IMR-90 (cell line): ENCODE data around the gene MAP3K9. TPM values are rescaled to one million over a fixed set of nuclear protein-coding genes. Genes with fewer than 3 reads are reported as not detected.
A peak's percentile ranks its signal among the peaks of the same experiment; 100 is the strongest.

Experiments
- ATAC-seq: fragments of 200-7000 bp; cut with Tn5 transposase; 2 replicates; pipeline ENCODE4 v1.9.1; 2020; ENCODE audit warnings: low read depth, mild to moderate bottlenecking, moderate library complexity
- BruUV-seq: library from RNA; stranded (reverse); fragments of 400-500 nt; replicated peaks from 2 replicates; lab custom pipeline; 2021; lab: Mats Ljungman, UMichigan
- CTCF ChIA-PET: fragments of 300-600 bp; formaldehyde crosslinking; extraction: SDS; loops from one replicate; lab custom pipeline; 2021; ENCODE audit warnings: antibody characterized with exemption; lab: Yijun Ruan, JAX
- POLR2A ChIA-PET: fragments of 300-600 bp; sonication (Branson Sonifier 250); formaldehyde crosslinking; loops from one replicate; lab custom pipeline; 2022; ENCODE audit warnings: antibody characterized with exemption; ENCODE audit not compliant: unreplicated experiment; lab: Charles Lee
- DNase-seq: peaks from one replicate; pipeline ENCODE4 v3.0.0; 2013
- H2AFZ ChIP-seq: replicated peaks from 2 replicates; pipeline ENCODE3; 2013; ENCODE audit warnings: low read length, mild to moderate bottlenecking; ENCODE audit not compliant: poor library complexity
- H2AK5ac ChIP-seq: 2 replicates; pipeline ENCODE4 v1.6.1; 2013; ENCODE audit warnings: low read depth, low read length, inconsistent platforms
- H2AK9ac ChIP-seq: replicated peaks from 2 replicates; pipeline ENCODE3; 2013; ENCODE audit warnings: mild to moderate bottlenecking, low read depth, low read length, moderate library complexity; ENCODE audit not compliant: poor library complexity
- H2BK120ac ChIP-seq: 2 replicates; pipeline ENCODE4 v1.6.1; 2013; ENCODE audit warnings: low read depth, low read length, inconsistent platforms
- H2BK15ac ChIP-seq: 3 replicates; pipeline ENCODE4 v1.6.1; 2013; ENCODE audit warnings: low read depth, low read length, inconsistent platforms
- H2BK20ac ChIP-seq: 2 replicates; pipeline ENCODE4 v1.6.1; 2013; ENCODE audit warnings: low read depth, mild to moderate bottlenecking, inconsistent platforms, low read length, moderate library complexity
- H2BK5ac ChIP-seq: 2 replicates; pipeline ENCODE4 v1.6.1; 2013; ENCODE audit warnings: mild to moderate bottlenecking, low read depth, low read length, inconsistent platforms; ENCODE audit not compliant: poor library complexity, severe bottlenecking
- H3K14ac ChIP-seq: replicated peaks from 2 replicates; pipeline ENCODE4 v1.6.1; 2013; ENCODE audit warnings: low read depth, low read length, inconsistent platforms
- H3K18ac ChIP-seq: 2 replicates; pipeline ENCODE4 v1.6.1; 2013; ENCODE audit warnings: low read depth, low read length, control low read depth
- H3K23ac ChIP-seq: 2 replicates; pipeline ENCODE4 v1.6.1; 2013; ENCODE audit warnings: low read depth, low read length, inconsistent platforms
- H3K27ac ChIP-seq: 2 replicates; pipeline ENCODE4 v1.5.1; 2013; ENCODE audit warnings: mild to moderate bottlenecking, control low read depth, low read length; ENCODE audit not compliant: insufficient read depth
- H3K27me3 ChIP-seq: 2 replicates; pipeline ENCODE4 v1.6.1; 2013; ENCODE audit warnings: low read length; ENCODE audit not compliant: control insufficient read depth, insufficient read depth
- H3K36me3 ChIP-seq: 2 replicates; pipeline ENCODE4 v1.6.1; 2013; ENCODE audit warnings: low read length, mixed read lengths; ENCODE audit not compliant: control insufficient read depth, insufficient read depth
- H3K4ac ChIP-seq: 2 replicates; pipeline ENCODE4 v1.6.1; 2013; ENCODE audit warnings: low read depth, low read length, inconsistent platforms
- H3K4me1 ChIP-seq: 2 replicates; pipeline ENCODE4 v1.6.1; 2013; ENCODE audit warnings: low read length, mixed read lengths; ENCODE audit not compliant: control insufficient read depth, insufficient read depth
- H3K4me2 ChIP-seq: 2 replicates; pipeline ENCODE4 v1.6.1; 2013; ENCODE audit warnings: low read depth, mild to moderate bottlenecking, control low read depth, low read length, moderate library complexity
- H3K4me3 ChIP-seq: 2 replicates; pipeline ENCODE4 v1.5.1; 2013; ENCODE audit warnings: low read depth, mild to moderate bottlenecking, control low read depth, low read length, moderate library complexity; ENCODE audit not compliant: insufficient read depth
- H3K56ac ChIP-seq: 2 replicates; pipeline ENCODE4 v1.6.1; 2013; ENCODE audit warnings: low read length, inconsistent platforms; ENCODE audit not compliant: insufficient read depth; ENCODE audit errors: extremely low read depth
- H3K79me1 ChIP-seq, 2 experiments: 2 replicates each; pipeline ENCODE4 v1.6.1; 2013; ENCODE audit warnings: low read length in 2 of 2, inconsistent platforms in 1 of 2, low read depth in 1 of 2
- H3K9ac ChIP-seq: 2 replicates; pipeline ENCODE4 v1.6.1; 2013; ENCODE audit warnings: low read depth, low read length, control low read depth
- H3K9me1 ChIP-seq: 2 replicates; pipeline ENCODE4 v1.6.1; 2013; ENCODE audit warnings: low read length, inconsistent platforms; ENCODE audit not compliant: insufficient read depth
- H3K9me3 ChIP-seq: 2 replicates; pipeline ENCODE4 v1.6.1; 2013; ENCODE audit warnings: low read length; ENCODE audit not compliant: control insufficient read depth, insufficient read depth
- H4K20me1 ChIP-seq: 2 replicates; pipeline ENCODE4 v1.6.1; 2013; ENCODE audit warnings: low read length, inconsistent platforms; ENCODE audit not compliant: insufficient read depth
- H4K5ac ChIP-seq: 2 replicates; pipeline ENCODE4 v1.6.1; 2013; ENCODE audit warnings: mild to moderate bottlenecking, low read depth, low read length, control low read depth
- H4K8ac ChIP-seq, 2 experiments: 2 replicates each; pipeline ENCODE4 v1.6.1; 2013; ENCODE audit warnings: low read depth in 2 of 2, low read length in 2 of 2, control low read depth in 1 of 2, inconsistent platforms in 1 of 2
- H4K91ac ChIP-seq: 2 replicates; pipeline ENCODE4 v1.6.1; 2013; ENCODE audit warnings: low read depth, low read length, inconsistent platforms; ENCODE audit not compliant: insufficient read depth
- BHLHE40 ChIP-seq: fragments of 150-350 bp; IDR thresholded peaks from 2 replicates; pipeline ENCODE4 v1.6.1; 2016; ENCODE audit warnings: mild to moderate bottlenecking, low read depth, low read length
- CEBPB ChIP-seq: IDR thresholded peaks from 2 replicates; pipeline ENCODE4 v1.6.1; 2012; ENCODE audit warnings: low read depth, low read length, improper control_type of control experiment
- FOS ChIP-seq: fragments of 150-350 bp; IDR thresholded peaks from 2 replicates; pipeline ENCODE4 v1.6.1; 2016; ENCODE audit warnings: low read depth, low read length
- MAFK ChIP-seq: IDR thresholded peaks from 2 replicates; pipeline ENCODE4 v1.6.1; 2012; ENCODE audit warnings: low read depth, low read length, improper control_type of control experiment
- MAZ ChIP-seq: IDR thresholded peaks from 2 replicates; pipeline ENCODE4 v1.6.1; 2012; ENCODE audit warnings: low read depth, mild to moderate bottlenecking, low read length, improper control_type of control experiment, moderate library complexity, borderline replicate concordance
- NFE2L2 ChIP-seq: fragments of 150-350 bp; IDR thresholded peaks from 2 replicates; pipeline ENCODE4 v1.6.1; 2016; ENCODE audit warnings: low read depth, mild to moderate bottlenecking, low read length
- USF2 ChIP-seq: fragments of 150-350 bp; IDR thresholded peaks from 2 replicates; pipeline ENCODE4 v1.6.1; 2017; ENCODE audit warnings: mild to moderate bottlenecking, antibody characterized with exemption, low read length, low read depth
- WGBS, 2 experiments: methylation state at CpG; one replicate each; pipeline versions ENCODE4 v1.1.5 to v1.1.7; 2013; ENCODE audit warnings: missing lambda C conversion rate in 2 of 2; ENCODE audit not compliant: insufficient read length in 1 of 2; ENCODE audit errors: extremely low coverage in 2 of 2; 5-methylcytosine and 5-hydroxymethylcytosine counted together
- dilution Hi-C: fragments of 300-500 bp; cut with HindIII; formaldehyde crosslinking; loops from one replicate; pipeline ENCODE4 v1.14.3; 2018; ENCODE audit warnings: low sequenced_read_pairs; ENCODE audit not compliant: unreplicated experiment
- in situ Hi-C: fragments of 300-500 bp; cut with MboI; formaldehyde crosslinking; loops from 3 replicates; pipeline ENCODE4 v1.14.3; 2019; ENCODE audit warnings: low sequenced_read_pairs, inconsistent platforms, mixed read lengths
- intact Hi-C: fragments of 100-400 bp; cut with micrococcal nuclease; formaldehyde crosslinking; loops from 2 replicates; pipeline ENCODE4 v1.10.0; 2022
- polyA plus RNA-seq, 3 experiments: library from polyadenylated mRNA; depleted of rRNA; stranded (reverse); fragments of >200 nt; gene quantifications; 2 replicates each; pipeline ENCODE4 v1.2.3, GENCODE V29; 2012; ENCODE audit warnings: low replicate concordance in 1 of 3
- total RNA-seq: library from RNA; depleted of rRNA; stranded (reverse); fragments of >200 nt; gene quantifications from 2 replicates; pipeline ENCODE4 v1.2.3, GENCODE V29; 2012
- TF ChIP-seq, protein P1 (sequence below): conservative IDR thresholded peaks from 2 replicates; pipeline ENCODE4 v1.5.1; 2012; ENCODE audit warnings: mild to moderate bottlenecking, low read depth, low read length, improper control_type of control experiment

The MAP3K9 gene
- total and polyA plus RNA-seq, 2 of the 4 experiments (the other 2 are of a cell fraction), result 0.17 to 0.18 TPM

- no peak for TF ChIP-seq FOS
Observed at GRCh38 chr14:70708717-70709570, 100.4 kb downstream of the MAP3K9 start (continued).

DNA sequence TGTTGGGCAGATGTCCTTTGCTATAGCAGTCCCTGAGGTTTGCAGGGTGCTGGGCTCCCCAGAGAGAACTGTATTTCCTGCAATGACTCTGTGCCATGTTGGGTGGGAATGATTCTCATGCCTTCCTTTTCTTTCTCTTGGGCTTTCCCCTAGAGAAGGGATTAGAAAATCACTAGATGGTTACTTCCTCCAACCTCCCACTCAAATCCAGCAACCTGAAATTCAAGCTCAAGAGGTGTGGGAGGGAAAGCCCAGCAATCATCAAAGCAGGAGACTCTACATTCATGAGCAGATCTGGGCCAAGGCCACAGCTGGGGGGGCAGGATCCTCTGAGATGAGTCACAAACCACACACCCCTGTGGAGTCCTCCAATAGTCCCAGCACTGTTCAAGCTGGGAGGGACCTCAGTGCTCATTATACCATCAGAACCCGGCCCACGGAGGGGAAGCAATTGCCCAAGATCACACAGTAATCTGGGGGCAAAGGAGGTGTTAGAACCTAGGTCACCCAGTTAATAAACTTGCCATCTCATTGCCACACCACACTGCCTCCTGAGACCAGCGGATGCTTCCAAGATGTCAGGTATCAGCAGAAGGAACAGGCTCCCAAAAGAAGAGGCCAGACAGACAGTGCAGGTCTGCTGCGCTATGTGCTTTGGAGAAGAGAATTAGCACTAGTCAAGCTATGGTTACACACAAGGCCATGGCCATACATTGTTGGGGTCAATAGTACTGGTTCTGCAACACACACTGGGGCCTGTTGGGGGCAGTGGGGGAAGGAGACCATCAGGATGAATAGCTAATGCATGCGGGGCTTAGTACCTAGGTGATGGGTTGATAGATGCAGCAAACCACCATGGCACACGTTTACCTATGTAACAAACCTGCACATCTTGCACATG lies 101.9 kb downstream of the MAP3K9 start:
- CTCF ChIA-PET, result no interaction called here
- Histone ChIP-seq H3K14ac (no peak overlapping the region), H3K4me2 (no peak overlapping the region), H2BK20ac (no peak overlapping the region), H3K4me3 (no peak overlapping the region), H4K5ac (no peak overlapping the region), H3K9me1 (no peaks in the 10 kb centered on the region), H3K18ac (no peak overlapping the region), H4K91ac (no peak overlapping the region), H2BK120ac (no peak overlapping the region), H2AK5ac (no peak overlapping the region), H2AK9ac (no peak overlapping the region), H2BK15ac (no peak overlapping the region), H3K27me3 (peaks cover 15% of the 10 kb centered on the region), H4K20me1 (no peaks in the 10 kb centered on the region), H3K56ac (no peak overlapping the region), H3K4me1 (no peaks in the 10 kb centered on the region), H2BK5ac (no peak overlapping the region), H2AFZ (no peak overlapping the region), H3K9ac (no peak overlapping the region), H3K27ac (no peak overlapping the region), H3K4ac (no peak overlapping the region), H3K36me3 (no peaks in the 10 kb centered on the region), H4K8ac (no peak overlapping the region), H3K23ac (no peak overlapping the region), H3K79me1 (no peaks in the 10 kb centered on the region), H3K9me3 (no peaks in the 10 kb centered on the region)
- DNase-seq (peak; percentile 41), ATAC-seq (peak; percentile 72)
- in situ Hi-C loops (no loop called here), intact Hi-C loops (no loop called here), dilution Hi-C loops (no loop called here)
- POLR2A ChIA-PET, result no interaction called here
- TF ChIP-seq, protein P1, sequence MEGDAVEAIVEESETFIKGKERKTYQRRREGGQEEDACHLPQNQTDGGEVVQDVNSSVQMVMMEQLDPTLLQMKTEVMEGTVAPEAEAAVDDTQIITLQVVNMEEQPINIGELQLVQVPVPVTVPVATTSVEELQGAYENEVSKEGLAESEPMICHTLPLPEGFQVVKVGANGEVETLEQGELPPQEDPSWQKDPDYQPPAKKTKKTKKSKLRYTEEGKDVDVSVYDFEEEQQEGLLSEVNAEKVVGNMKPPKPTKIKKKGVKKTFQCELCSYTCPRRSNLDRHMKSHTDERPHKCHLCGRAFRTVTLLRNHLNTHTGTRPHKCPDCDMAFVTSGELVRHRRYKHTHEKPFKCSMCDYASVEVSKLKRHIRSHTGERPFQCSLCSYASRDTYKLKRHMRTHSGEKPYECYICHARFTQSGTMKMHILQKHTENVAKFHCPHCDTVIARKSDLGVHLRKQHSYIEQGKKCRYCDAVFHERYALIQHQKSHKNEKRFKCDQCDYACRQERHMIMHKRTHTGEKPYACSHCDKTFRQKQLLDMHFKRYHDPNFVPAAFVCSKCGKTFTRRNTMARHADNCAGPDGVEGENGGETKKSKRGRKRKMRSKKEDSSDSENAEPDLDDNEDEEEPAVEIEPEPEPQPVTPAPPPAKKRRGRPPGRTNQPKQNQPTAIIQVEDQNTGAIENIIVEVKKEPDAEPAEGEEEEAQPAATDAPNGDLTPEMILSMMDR, result no peak
- TF ChIP-seq CEBPB (no peak), USF2 (no peak), BHLHE40 (no peak), NFE2L2 (no peak), MAZ (no peak), MAFK (no peak)
- WGBS, 2 experiments, result 100% methylated on average over 1 of the region's 6 CpGs; no CpG with 5 or more reads in 1 of the 2 experiments
- BruUV-seq, result no TSS peak
